Stimulated activated effector memory CD8-positive, alpha-beta T cell treated with anti-CD3 and anti-CD28 coated beads, Interleukin-12 subunit alpha, Interleukin-12 subunit beta, amount 100 ng/mL, for 72 hours (primary cell): ENCODE measurements around the gene PER3.
"Not testable (repeated sequence)": the region's sequence is repeated elsewhere in the genome, so short reads cannot be mapped to it uniquely, and the experiment has no call there.

Experiments used
- ATAC-seq: fragments of 150-1000 bp; cut with Tn5 transposase; 2 replicates; pipeline ENCODE4 v1.10.0; 2021
- DNase-seq, 2 donors: peaks; one replicate each; pipeline ENCODE4 v3.0.0; 2021 to 2022; ENCODE audit warnings: low spot score in 2 of 2
- H3K27ac Mint-ChIP-seq: one replicate; pipeline ENCODE4 v1.8.0; 2022; ENCODE audit warnings: mild to moderate bottlenecking, mixed read lengths
- H3K36me3 Mint-ChIP-seq: one replicate; pipeline ENCODE4 v1.8.0; 2022; ENCODE audit warnings: mild to moderate bottlenecking, mixed read lengths
- H3K4me1 Mint-ChIP-seq: one replicate; pipeline ENCODE4 v1.8.0; 2022; ENCODE audit warnings: mixed read lengths
- H3K4me3 Mint-ChIP-seq: one replicate; pipeline ENCODE4 v1.8.0; 2022; ENCODE audit warnings: mild to moderate bottlenecking, mixed read lengths
- H3K9me3 Mint-ChIP-seq: one replicate; pipeline ENCODE4 v1.8.0; 2022; ENCODE audit warnings: mixed read lengths

The PER3 gene

DNA sequence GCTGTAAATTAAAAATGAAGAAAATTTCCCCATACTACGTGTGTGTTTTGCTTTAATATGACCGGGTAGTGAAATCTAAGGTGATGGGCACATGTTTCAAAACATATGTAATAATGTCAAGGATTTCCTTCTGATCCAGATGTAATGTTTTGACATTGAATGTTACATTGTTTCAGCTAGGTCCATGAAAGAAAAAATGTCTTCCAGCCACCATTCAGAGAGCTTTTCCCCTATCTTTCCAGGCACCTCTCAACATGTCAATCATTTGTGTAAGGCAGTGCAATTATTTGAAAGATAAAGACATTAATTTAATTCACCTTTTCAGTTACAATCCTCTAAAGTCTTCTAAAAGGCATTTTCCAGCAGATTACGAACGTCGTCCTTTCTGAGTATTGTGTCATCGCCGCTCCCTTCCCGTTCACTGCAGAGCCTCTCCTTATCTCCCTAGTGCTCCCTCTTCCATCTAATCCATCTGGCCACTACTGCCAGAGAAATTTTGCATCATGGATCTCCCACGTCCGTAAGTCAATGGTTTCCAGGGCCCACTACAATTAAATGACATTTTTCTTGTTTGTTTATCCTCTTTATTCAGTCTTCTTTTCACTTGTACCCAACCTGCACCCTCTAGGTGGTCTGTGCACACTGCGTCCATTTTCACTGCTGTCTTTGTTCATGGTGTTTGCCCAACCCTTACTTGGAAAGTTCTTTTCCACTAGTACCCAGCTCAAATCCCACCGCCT lies 14.2 kb upstream of the PER3 start:
- ATAC-seq (no peak), DNase-seq (peak in 1 of 2 donors; percentile 36)
- Mint-ChIP-seq H3K4me3 (no peak overlapping the region), H3K4me1 (peaks cover 24% of the 10 kb centered on the region), H3K27ac (peak overlapping the region; percentile 91), H3K36me3 (peaks cover 27% of the 10 kb centered on the region), H3K9me3 (no peaks in the 10 kb centered on the region)

DNA sequence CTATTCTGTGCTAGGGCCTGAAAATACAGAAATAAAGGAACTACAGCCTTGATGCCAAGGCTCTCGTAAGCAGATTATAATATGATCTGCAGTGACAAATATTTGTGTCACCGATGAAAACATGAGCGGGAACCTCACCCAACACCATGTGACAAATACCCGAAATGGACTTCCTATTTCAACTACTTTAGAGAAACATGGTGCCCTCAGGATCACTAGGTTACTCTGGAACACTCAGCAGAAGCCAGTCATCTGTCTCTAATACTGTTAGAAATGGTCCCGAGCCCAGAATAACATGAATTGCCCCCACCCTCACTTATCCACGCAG lies 13.5 kb upstream of the PER3 start:
- H3K36me3 Mint-ChIP-seq = peaks cover 35% of the 10 kb centered on the region
- peak; percentile 63 for ATAC-seq
- H3K4me1 Mint-ChIP-seq = peaks cover 24% of the 10 kb centered on the region
- no peaks in the 10 kb centered on the region for H3K9me3 Mint-ChIP-seq
- H3K4me3 Mint-ChIP-seq = peak overlapping the region; percentile 87
- peak overlapping the region; percentile 91 for H3K27ac Mint-ChIP-seq
- DNase-seq = no peak

DNA sequence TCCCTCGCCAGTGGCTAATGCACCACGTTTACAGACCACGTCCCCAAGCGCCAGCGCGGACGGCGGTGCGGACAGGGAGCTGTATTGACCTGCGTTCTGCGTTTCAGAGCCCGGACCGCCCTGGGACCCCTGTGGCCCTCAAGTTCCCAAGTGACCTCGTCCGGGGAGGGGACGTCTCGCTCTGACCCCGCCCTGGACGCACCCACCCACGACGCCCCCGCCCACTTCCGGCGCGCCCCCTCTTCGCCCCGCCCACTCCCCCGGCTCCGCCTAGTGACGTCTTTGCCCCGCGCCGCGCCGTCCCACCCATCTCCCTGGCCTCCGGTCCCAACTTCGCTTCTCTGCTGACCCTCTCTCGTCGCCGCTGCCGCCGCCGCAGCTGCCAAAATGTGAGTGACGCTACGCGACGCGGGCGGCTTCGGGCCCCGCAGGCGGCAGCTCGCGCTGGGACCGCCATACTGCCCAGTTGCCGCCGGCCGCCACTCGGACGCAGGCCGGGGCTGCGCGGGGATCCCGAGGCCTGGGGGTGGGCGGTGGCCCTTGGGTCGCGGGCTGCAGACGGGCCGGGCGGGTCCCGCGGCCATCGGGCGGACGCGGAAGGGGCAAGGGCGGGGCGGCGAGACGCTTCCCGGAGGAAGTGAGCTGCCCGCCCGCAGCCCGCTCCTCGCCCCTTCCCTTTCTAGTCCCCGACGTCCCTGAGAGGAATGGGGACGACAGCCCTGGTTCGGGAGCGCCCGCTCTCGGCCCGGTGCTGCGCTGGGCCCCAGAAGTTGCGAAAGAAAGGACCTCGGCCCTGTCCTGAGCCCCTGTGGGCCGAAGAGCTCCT lies 12.9 kb upstream of the PER3 start, which contains the start of gene VAMP3:
VAMP3 (plus strand) TSS at position 300 of the 826 bp plus-strand sequence; CDS start at position 388, 88 bp downstream.
- peak; percentile 88 to 94 for DNase-seq
- ATAC-seq = peak; percentile 94
- H3K9me3 Mint-ChIP-seq = no peaks in the 10 kb centered on the region
- H3K4me1 Mint-ChIP-seq = peaks cover 24% of the 10 kb centered on the region
- H3K27ac Mint-ChIP-seq = peak within 1 kb of the TSS; percentile 91
- peak within 1 kb of the TSS; percentile 87 for H3K4me3 Mint-ChIP-seq
- peaks cover 40% of the 10 kb centered on the region for H3K36me3 Mint-ChIP-seq

GRCh38 chr1:7771823-7772299 lies 12.2 kb upstream of the PER3 start:
- Mint-ChIP-seq H3K27ac (peak overlapping the region; percentile 91), H3K4me3 (peak overlapping the region; percentile 87), H3K4me1 (peaks cover 24% of the 10 kb centered on the region), H3K9me3 (no peaks in the 10 kb centered on the region), H3K36me3 (peaks cover 47% of the 10 kb centered on the region)
- DNase-seq (no peak), ATAC-seq (no peak)

DNA sequence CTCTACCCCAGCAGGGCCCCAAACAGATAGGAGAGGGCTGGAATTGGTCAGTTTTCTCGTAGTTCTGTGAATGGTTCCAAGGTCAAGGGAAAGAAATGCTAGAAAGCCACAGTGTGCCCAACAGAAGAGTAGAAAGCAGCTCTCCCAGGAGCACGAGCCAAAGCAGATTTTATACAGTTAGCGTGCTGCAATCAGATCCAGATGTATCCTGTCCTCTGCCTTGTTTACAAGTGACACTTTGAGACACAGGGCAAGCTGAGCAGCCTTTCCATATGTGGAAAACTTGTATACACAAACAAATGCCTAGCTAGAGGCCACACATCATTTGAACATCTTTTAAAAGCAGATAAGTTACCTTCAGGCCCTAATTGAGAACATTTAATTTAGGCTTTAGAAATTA lies 6.5 kb upstream of the PER3 start:
- H3K4me3 Mint-ChIP-seq = no peak overlapping the region
- ATAC-seq = no peak
- H3K27ac Mint-ChIP-seq = no peak overlapping the region
- H3K36me3 Mint-ChIP-seq = peaks cover 79% of the 10 kb centered on the region
- no peaks in the 10 kb centered on the region for H3K9me3 Mint-ChIP-seq
- no peak for DNase-seq
- H3K4me1 Mint-ChIP-seq = peaks cover 24% of the 10 kb centered on the region

GRCh38 chr1:7778133-7778628 lies 5.9 kb upstream of the PER3 start:
- no peak overlapping the region for H3K27ac Mint-ChIP-seq
- no peak overlapping the region for H3K4me3 Mint-ChIP-seq
- ATAC-seq = no peak
- peaks cover 73% of the 10 kb centered on the region for H3K36me3 Mint-ChIP-seq
- DNase-seq = no peak
- peaks cover 20% of the 10 kb centered on the region for H3K4me1 Mint-ChIP-seq
- no peaks in the 10 kb centered on the region for H3K9me3 Mint-ChIP-seq

DNA sequence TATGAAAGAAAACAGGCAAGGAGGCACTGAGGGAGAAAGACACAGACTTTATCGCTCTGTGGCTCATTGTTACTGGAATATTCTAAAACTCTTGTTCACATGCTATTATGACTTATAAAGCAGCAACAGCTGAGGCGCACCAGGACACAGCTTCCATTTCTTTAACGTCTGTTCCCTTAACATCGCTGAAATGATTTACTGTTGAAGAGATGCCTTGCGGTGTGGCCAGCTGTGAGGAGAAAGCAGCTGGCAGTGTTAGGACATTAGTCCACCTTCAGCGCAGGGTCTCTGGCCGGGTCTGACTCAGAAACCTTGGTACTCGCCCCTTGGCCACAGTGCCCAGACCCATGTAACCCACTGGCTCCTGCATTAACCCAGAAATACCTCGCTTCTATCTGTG lies 3.1 kb upstream of the PER3 start:
- DNase-seq (no peak), ATAC-seq (no peak)
- peaks cover 54% of the 10 kb centered on the region for H3K36me3 Mint-ChIP-seq
- no peaks in the 10 kb centered on the region for H3K9me3 Mint-ChIP-seq
- H3K4me1 Mint-ChIP-seq = peaks cover 16% of the 10 kb centered on the region
- H3K4me3 Mint-ChIP-seq = no peak overlapping the region
- no peak overlapping the region for H3K27ac Mint-ChIP-seq

GRCh38 chr1:7781501-7781900 lies 2.6 kb upstream of the PER3 start:
- no peak for ATAC-seq
- Mint-ChIP-seq H3K4me3 (peak overlapping the region; percentile 64), H3K4me1 (peaks cover 16% of the 10 kb centered on the region), H3K9me3 (no peaks in the 10 kb centered on the region), H3K36me3 (peaks cover 49% of the 10 kb centered on the region), H3K27ac (peak overlapping the region; percentile 46)
- no peak for DNase-seq

DNA sequence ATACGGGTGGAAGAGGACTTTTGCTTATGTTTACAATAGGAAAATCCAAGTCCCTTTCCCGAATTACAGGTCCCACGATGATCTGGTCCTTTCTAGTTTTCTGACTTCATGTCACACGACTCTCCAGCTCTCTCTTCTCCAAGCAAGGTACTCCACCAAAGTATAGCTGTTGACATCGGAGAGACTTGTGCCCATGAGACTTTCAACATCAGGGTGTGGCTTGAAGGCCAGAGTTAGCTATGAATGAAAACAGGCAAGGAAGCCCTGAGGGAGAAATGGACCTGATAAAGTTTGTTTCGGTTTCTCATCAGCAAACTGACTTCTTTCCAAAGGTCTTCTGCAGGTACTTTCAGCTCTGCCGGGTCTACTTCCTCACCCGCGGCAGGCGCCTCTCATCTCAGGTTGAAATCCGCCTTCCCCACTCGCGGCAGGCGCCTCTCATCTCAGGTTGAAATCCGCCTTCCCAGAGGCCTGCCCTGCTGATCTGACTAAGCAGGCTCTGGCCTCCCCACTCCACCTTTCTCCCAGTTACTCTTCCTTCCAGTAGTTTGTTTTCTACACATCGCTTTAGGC lies 2.1 kb upstream of the PER3 start:
- Mint-ChIP-seq H3K36me3 (peaks cover 44% of the 10 kb centered on the region), H3K4me1 (peaks cover 16% of the 10 kb centered on the region)
- DNase-seq = no peak

DNA sequence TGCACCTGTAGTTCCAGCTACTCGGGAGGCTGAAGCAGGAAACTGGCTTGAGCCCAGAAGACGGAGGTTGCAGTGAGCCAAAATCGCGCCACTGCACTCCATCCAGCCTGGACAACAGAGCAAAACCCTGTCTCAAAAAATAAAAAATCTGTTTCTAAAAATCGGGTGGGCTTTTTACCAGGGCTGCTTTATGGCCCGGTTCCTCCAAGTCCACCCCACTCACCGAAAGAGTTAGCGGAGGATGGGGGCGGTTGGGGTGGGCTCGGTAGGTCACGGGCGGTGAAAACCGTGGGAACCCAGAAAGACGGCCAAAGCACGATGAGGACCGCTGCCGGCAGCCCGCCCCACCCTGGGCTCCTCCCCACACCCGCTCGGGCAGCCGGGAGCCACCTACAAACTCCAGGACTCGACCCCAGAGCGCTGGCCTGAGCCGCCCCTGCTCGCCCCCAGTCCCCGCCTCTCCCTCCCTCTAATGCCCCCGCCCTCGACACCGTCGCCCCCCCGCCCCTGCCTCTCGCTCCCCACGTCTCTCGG lies 846 bp upstream of the PER3 start:
- Mint-ChIP-seq H3K9me3 (no peaks in the 10 kb centered on the region), H3K27ac (peak overlapping the region; percentile 40), H3K4me1 (peaks cover 16% of the 10 kb centered on the region), H3K4me3 (peak overlapping the region; percentile 64), H3K36me3 (peaks cover 32% of the 10 kb centered on the region)
- peak; percentile 33 for ATAC-seq
- peak in 1 of 2 donors; percentile 61 for DNase-seq

More for the DNA sequence above, 2.1 kb upstream of the PER3 start:
- peak overlapping the region; percentile 64 for H3K4me3 Mint-ChIP-seq
- no peak for ATAC-seq
- H3K27ac Mint-ChIP-seq = peak overlapping the region; percentile 46
- no peaks in the 10 kb centered on the region for H3K9me3 Mint-ChIP-seq

- peaks cover 16% of the 10 kb centered on the region for H3K4me1 Mint-ChIP-seq
- ATAC-seq (no peak), DNase-seq (no peak)
- no peak overlapping the region for H3K27ac Mint-ChIP-seq
- H3K9me3 Mint-ChIP-seq = no peaks in the 10 kb centered on the region
- H3K4me3 Mint-ChIP-seq = peak overlapping the region; percentile 64
- peaks cover 23% of the 10 kb centered on the region for H3K36me3 Mint-ChIP-seq
Measured at GRCh38 chr1:7784492-7785071, 491 bp downstream of the PER3 start.

GRCh38 chr1:7785108-7785507 lies 1.0 kb downstream of the PER3 start:
- Mint-ChIP-seq H3K27ac (no peak overlapping the region), H3K4me3 (peak overlapping the region; percentile 64), H3K36me3 (peaks cover 23% of the 10 kb centered on the region), H3K4me1 (peaks cover 16% of the 10 kb centered on the region), H3K9me3 (no peaks in the 10 kb centered on the region)
- DNase-seq (no peak), ATAC-seq (no peak)

DNA sequence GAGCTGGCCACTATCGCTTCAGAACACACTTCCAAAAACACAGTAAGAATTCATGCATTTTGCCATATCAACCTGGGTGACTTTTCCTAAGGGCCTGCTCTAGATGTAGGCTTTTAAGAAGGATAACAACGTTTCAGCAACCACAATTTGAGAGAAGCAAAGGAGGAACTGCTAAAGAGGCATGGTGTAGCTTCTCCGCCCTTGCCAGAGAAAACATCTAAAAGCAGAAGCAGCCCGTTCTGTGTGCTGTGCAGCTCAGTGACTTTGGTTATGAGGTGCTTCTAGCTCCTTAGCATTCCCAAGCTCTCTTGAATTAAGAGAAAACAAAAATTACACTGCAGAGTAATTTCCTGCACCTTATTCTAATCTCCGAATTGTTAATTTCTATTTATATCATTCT lies 2.7 kb downstream of the PER3 start:
- Mint-ChIP-seq H3K36me3 (peaks cover 17% of the 10 kb centered on the region), H3K4me3 (no peak overlapping the region), H3K9me3 (peaks cover 5% of the 10 kb centered on the region), H3K27ac (no peak overlapping the region), H3K4me1 (peaks cover 8% of the 10 kb centered on the region)
- ATAC-seq = no peak
- no peak for DNase-seq

- H3K27ac Mint-ChIP-seq = no peak overlapping the region
- H3K9me3 Mint-ChIP-seq = peaks cover 5% of the 10 kb centered on the region
- H3K4me3 Mint-ChIP-seq = no peak overlapping the region
- no peaks in the 10 kb centered on the region for H3K4me1 Mint-ChIP-seq
- ATAC-seq (no peak), DNase-seq (no peak)
- peaks cover 17% of the 10 kb centered on the region for H3K36me3 Mint-ChIP-seq
Measured at GRCh38 chr1:7789828-7790227, 5.7 kb downstream of the PER3 start.

GRCh38 chr1:7791027-7791426 lies 6.9 kb downstream of the PER3 start:
- DNase-seq, H3K4me3 Mint-ChIP-seq, H3K36me3 Mint-ChIP-seq, ATAC-seq, H3K27ac Mint-ChIP-seq, H3K4me1 Mint-ChIP-seq, H3K9me3 Mint-ChIP-seq: not testable (repeated sequence)
